Esophagus muscularis mucosa (tissue), 4 donors: ENCODE data around the gene PHYKPL. TPM values are rescaled to one million over a fixed set of nuclear protein-coding genes. Genes with fewer than 3 reads are reported as not detected.

Source experiments
- DNase-seq: peaks from one replicate; pipeline ENCODE4 v3.0.0-alpha.2; 2017; ENCODE audit errors: extremely low spot score
- H3K27ac ChIP-seq, 4 donors: fragments of 200-600 bp; sonication (generic); replicated peaks in 1 of 4; 1 replicate in 3 of 4; 2 replicates in 1 of 4; pipeline ENCODE4 v1.5.1; 2016 to 2019; ENCODE audit warnings: mild to moderate bottlenecking in 1 of 4
- H3K27me3 ChIP-seq, 4 donors: fragments of 200-600 bp; sonication (generic); one replicate each; pipeline versions ENCODE4 v1.5.1 to v1.6.0; 2016 to 2019
- H3K36me3 ChIP-seq, 4 donors: fragments of 200-600 bp; sonication (generic); one replicate each; pipeline ENCODE4 v1.5.1; 2016 to 2019
- H3K4me1 ChIP-seq, 4 donors: fragments of 200-600 bp; sonication (generic); one replicate each; pipeline ENCODE4 v1.5.1; 2016 to 2019
- H3K4me3 ChIP-seq, 4 donors: fragments of 200-600 bp; sonication (generic); 1 replicate in 2 of 4; 2 replicates in 2 of 4; pipeline ENCODE4 v1.5.1; 2016 to 2019; ENCODE audit warnings: mild to moderate bottlenecking in 4 of 4, moderate library complexity in 1 of 4
- H3K9me3 ChIP-seq, 4 donors: fragments of 200-600 bp; sonication (generic); 1 replicate in 3 of 4; 2 replicates in 1 of 4; pipeline ENCODE4 v1.5.1; 2016 to 2019
- EP300 ChIP-seq: sonication (generic); formaldehyde crosslinking; IDR thresholded peaks from one replicate; pipeline ENCODE4 v1.6.1; 2017; ENCODE audit warnings: antibody characterized with exemption
- POLR2A ChIP-seq: fragments of 450-650 bp; IDR thresholded peaks from one replicate; pipeline ENCODE4 v1.6.1; 2017; ENCODE audit warnings: antibody characterized with exemption, moderate library complexity, mild to moderate bottlenecking, low read depth
- POLR2AphosphoS5 ChIP-seq, 2 donors: sonication (generic); formaldehyde crosslinking; IDR thresholded peaks; one replicate each; pipeline ENCODE4 v1.6.1; 2017; ENCODE audit warnings: antibody characterized with exemption in 2 of 2
- WGBS: methylation state at CpG from one replicate; pipeline ENCODE4 v1.1.5; 2018; 5-methylcytosine and 5-hydroxymethylcytosine counted together
- intact Hi-C: fragments of 100-400 bp; cut with DNase I; formaldehyde crosslinking; loops from one replicate; pipeline ENCODE4 v1.15.1; 2023
- total RNA-seq, 4 donors: library from RNA; depleted of rRNA; stranded (reverse); fragments of >200 nt; gene quantifications; one replicate each; pipeline versions ENCODE4 v1.1.0 to v1.2.1, GENCODE V29; 2016
- TF ChIP-seq, protein P1 (sequence below), 3 experiments: fragments of 200-600 bp in 2 of 3; fragments of 450-650 bp in 1 of 3; sonication (generic) in 2 of 3; IDR thresholded peaks; one replicate each; pipeline ENCODE4 v1.5.1; 2017 to 2019; ENCODE audit warnings: antibody characterized with exemption in 3 of 3, mild to moderate bottlenecking in 2 of 3, moderate library complexity in 1 of 3

The PHYKPL gene
- total RNA-seq, 4 donors from 2014 or later: 27.4 to 45.1 (median 37.5) TPM

DNA sequence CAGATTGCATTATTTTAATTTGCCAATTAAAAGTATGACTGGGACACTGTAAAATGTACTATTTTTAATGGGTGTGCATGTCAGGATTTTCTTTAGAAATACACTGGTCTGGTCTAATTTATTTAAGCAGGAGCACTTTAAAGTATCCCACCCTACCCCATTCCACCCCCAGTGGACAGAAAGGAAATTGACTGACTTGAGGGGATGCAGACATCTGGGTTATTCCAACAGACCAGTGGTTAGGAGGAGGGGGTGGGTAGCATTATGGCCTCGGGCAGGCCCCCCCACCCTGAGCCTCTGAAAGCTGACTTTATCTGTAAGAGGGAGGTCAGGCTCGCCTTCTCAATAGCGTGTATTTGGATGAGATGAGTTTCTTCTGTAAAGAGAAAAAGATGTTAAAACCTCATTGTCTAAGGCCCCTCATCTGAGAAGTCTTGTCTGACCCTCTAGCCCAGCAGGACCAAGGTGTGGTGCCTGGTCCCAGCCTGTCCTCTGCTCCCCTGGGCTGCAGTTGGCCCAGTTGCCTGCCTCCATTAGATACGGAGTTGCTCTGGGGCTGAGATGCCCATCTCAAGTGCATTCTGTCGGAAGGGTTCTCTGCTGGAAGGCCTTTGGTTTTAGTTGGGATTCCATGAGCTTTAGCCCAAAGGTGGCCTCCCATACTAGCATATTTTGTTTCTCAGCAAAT lies 23.9 kb downstream of the PHYKPL start:
- no peaks in the 10 kb centered on the region for H3K27me3 ChIP-seq
- H3K27ac ChIP-seq: no peak overlapping the region
- 76% methylated on average over 5 of the region's 5 CpGs for WGBS
- peaks cover 47 to 78% (median 75%) of the 10 kb centered on the region in 4 donors for H3K36me3 ChIP-seq
- TF ChIP-seq, protein P1, sequence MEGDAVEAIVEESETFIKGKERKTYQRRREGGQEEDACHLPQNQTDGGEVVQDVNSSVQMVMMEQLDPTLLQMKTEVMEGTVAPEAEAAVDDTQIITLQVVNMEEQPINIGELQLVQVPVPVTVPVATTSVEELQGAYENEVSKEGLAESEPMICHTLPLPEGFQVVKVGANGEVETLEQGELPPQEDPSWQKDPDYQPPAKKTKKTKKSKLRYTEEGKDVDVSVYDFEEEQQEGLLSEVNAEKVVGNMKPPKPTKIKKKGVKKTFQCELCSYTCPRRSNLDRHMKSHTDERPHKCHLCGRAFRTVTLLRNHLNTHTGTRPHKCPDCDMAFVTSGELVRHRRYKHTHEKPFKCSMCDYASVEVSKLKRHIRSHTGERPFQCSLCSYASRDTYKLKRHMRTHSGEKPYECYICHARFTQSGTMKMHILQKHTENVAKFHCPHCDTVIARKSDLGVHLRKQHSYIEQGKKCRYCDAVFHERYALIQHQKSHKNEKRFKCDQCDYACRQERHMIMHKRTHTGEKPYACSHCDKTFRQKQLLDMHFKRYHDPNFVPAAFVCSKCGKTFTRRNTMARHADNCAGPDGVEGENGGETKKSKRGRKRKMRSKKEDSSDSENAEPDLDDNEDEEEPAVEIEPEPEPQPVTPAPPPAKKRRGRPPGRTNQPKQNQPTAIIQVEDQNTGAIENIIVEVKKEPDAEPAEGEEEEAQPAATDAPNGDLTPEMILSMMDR (IDR thresholded peaks at IDR 0.05): no peak
- TF ChIP-seq POLR2A (no peak), POLR2AphosphoS5 (IDR thresholded peaks at IDR 0.05) (no peak), EP300 (no peak)
- intact Hi-C loops: no loop called here
- no peaks in the 10 kb centered on the region for H3K9me3 ChIP-seq
- H3K4me1 ChIP-seq: peaks cover 26 to 43% (median 28%) of the 10 kb centered on the region in 4 donors
- no peak overlapping the region for H3K4me3 ChIP-seq
- DNase-seq: no peak

DNA sequence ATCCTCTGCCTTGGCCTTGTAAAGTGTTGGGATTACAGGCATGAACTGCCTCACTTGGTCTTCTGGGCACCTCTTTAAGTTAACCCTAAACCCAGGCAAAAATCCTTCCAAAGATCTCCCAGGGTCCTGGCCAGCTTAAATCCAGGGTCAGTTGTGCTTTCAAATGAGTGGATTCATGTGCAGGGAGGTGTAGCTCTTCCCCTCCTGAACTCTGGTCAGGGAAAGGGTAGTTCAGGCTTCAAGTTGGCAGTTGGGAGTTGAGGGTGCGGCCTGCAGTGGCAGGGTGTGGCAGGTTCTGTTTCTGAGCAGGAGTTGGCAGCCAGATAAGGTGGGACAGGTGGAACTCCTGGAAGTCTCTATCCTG lies 24.7 kb downstream of the PHYKPL start:
- H3K27ac ChIP-seq: no peak overlapping the region
- H3K36me3 ChIP-seq: peaks cover 46 to 70% (median 67%) of the 10 kb centered on the region in 4 donors
- peaks cover 26 to 46% (median 29%) of the 10 kb centered on the region in 4 donors for H3K4me1 ChIP-seq
- H3K4me3 ChIP-seq: no peak overlapping the region
- no peaks in the 10 kb centered on the region for H3K9me3 ChIP-seq
- 90% methylated on average over 1 of the region's 1 CpG for WGBS
- TF ChIP-seq, protein P1 (IDR thresholded peaks at IDR 0.05): no peak
- no peak for TF ChIP-seq POLR2AphosphoS5 (IDR thresholded peaks at IDR 0.05)
- no peak for TF ChIP-seq EP300
- TF ChIP-seq POLR2A: no peak
- intact Hi-C loops: no loop called here
- H3K27me3 ChIP-seq: no peaks in the 10 kb centered on the region
- DNase-seq: no peak

DNA sequence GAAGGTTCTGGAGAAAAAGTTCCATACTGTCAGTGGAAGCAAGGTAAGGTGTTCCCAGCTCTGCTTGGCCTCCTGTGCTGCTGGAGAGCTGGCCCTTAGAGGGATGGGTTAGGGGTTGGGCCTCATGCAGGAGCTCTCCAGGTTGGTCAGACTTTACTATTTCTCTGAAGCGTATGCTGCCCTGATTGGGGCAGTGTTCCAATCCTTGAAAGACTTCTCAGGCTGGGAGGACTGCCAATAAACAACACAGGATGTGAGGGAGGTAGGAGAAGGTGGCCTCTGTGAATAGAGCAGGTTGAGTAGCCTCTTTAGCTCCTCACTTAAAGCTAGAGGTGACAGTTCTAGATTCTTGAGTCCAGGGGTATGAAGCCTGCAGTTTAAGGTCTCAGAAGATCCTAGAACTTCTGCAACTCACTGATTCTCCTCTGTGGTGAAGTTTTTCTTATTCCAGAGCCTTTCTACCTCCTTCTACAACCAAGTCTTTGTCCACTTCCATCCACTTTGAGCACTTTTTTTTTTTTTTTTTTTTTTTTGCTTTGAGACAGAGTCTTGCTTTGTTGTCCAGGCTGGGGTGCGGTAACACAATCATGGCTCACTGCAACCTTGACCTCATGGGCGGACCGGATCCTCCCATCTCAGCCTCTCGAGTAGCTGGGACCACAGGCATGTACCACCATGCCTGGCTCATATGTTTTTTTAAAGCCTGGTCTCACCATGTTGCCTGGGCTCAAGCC lies 25.3 kb downstream of the PHYKPL start:
- TF ChIP-seq EP300 (no peak), POLR2AphosphoS5 (IDR thresholded peaks at IDR 0.05) (no peak), POLR2A (no peak)
- TF ChIP-seq, protein P1 (IDR thresholded peaks at IDR 0.05): no peak
- Histone ChIP-seq H3K27ac (peak overlapping the region; percentile 37 to 98 (median 94)), H3K27me3 (no peaks in the 10 kb centered on the region), H3K9me3 (no peaks in the 10 kb centered on the region), H3K4me1 (peaks cover 26 to 46% (median 29%) of the 10 kb centered on the region in 4 donors), H3K4me3 (no peak overlapping the region), H3K36me3 (peaks cover 43 to 65% (median 61%) of the 10 kb centered on the region in 4 donors)
- DNase-seq: no peak
- intact Hi-C loops: no loop called here
- 78% methylated on average over 5 of the region's 5 CpGs for WGBS

DNA sequence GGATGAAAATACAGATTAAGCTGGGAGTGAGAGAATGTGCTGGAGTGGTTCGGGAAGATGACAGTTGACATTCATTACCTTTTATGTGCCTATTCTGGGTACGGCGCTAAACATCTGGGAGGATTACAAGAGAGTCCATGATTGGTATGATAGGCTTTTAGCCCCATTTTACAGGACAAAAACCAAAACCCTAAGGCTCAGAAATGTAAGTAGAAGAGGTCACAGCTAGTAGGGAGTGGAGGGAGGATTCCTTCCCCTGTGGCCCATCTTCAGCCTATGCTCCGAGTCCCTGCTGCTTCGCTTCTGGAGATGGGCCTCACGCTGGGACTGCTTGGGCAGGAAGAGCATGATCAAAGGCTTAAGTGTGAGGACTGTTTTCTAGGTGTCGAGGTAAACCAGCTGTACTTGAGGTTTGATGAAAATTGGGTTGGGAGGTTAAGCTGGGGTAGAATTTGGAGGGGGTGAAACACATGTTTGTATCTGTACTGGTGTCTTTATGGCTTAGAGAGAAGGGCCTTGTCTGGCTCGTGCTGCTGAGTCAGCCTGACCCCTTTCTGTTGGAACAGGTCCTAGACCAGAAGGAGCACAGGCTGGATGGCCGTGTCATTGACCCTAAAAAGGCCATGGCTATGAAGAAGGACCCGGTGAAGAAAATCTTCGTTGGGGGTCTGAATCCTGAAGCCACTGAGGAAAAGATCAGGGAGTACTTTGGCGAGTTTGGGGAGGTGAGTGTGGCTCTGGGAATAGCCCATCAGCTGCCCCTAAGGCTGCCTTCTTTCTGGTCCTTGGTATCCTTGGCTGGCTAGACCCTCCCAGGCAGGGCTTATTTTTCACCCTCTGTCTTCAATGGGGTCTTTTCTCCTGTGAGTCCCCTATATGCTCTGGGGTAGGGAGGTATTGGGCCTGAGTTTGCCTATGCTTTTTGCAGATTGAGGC lies 26.2 kb downstream of the PHYKPL start:
- Histone ChIP-seq H3K9me3 (no peaks in the 10 kb centered on the region), H3K27me3 (no peaks in the 10 kb centered on the region), H3K4me3 (peak overlapping the region; percentile 90 to 99 (median 98)), H3K27ac (peak overlapping the region; percentile 37 to 98 (median 94)), H3K36me3 (peaks cover 35 to 56% (median 52%) of the 10 kb centered on the region in 4 donors), H3K4me1 (peaks cover 26 to 46% (median 29%) of the 10 kb centered on the region in 4 donors)
- intact Hi-C loops: no loop called here
- DNase-seq: no peak
- 64% methylated on average over 12 of the region's 12 CpGs for WGBS
- no peak for TF ChIP-seq POLR2A
- TF ChIP-seq POLR2AphosphoS5 (IDR thresholded peaks at IDR 0.05): no peak
- TF ChIP-seq, protein P1 (IDR thresholded peaks at IDR 0.05): no peak
- TF ChIP-seq EP300: no peak
